Endothelial cell (in vitro differentiated cells): ENCODE data around the gene TBC1D22A. TPM values are rescaled to one million over a fixed set of nuclear protein-coding genes. Genes with fewer than 3 reads are reported as not detected.

ENCODE experiments used
- DNase-seq: peaks from one replicate; pipeline ENCODE4 v3.0.0; 2021; ENCODE audit warnings: low spot score
- H3K27ac Mint-ChIP-seq: one replicate; pipeline ENCODE4 v1.8.0; 2021; ENCODE audit warnings: mixed read lengths, inconsistent platforms; ENCODE audit not compliant: unreplicated experiment
- H3K27me3 Mint-ChIP-seq: one replicate; pipeline ENCODE4 v1.8.0; 2021; ENCODE audit warnings: mild to moderate bottlenecking, moderate library complexity, mixed read lengths, inconsistent platforms; ENCODE audit not compliant: unreplicated experiment
- H3K36me3 Mint-ChIP-seq: one replicate; pipeline ENCODE4 v1.8.0; 2021; ENCODE audit warnings: mild to moderate bottlenecking, low read depth, mixed read lengths, inconsistent platforms; ENCODE audit not compliant: unreplicated experiment
- H3K4me1 Mint-ChIP-seq: one replicate; pipeline ENCODE4 v1.8.0; 2021; ENCODE audit warnings: mild to moderate bottlenecking, mixed read lengths, inconsistent platforms; ENCODE audit not compliant: unreplicated experiment
- H3K4me3 Mint-ChIP-seq: one replicate; pipeline ENCODE4 v1.8.0; 2021; ENCODE audit warnings: mild to moderate bottlenecking, mixed read lengths, inconsistent platforms; ENCODE audit not compliant: unreplicated experiment
- H3K9me3 Mint-ChIP-seq: one replicate; pipeline ENCODE4 v1.8.0; 2021; ENCODE audit warnings: mixed read lengths, inconsistent platforms; ENCODE audit not compliant: unreplicated experiment
- CTCF ChIP-seq: fragments of 200-600 bp; sonication (generic); IDR thresholded peaks from one replicate; pipeline ENCODE4 v1.5.0; 2021; ENCODE audit warnings: antibody characterized with exemption; ENCODE audit not compliant: unreplicated experiment
- total RNA-seq: library from RNA; stranded (reverse); fragmentation: NEBNext Ultra II Directional; extraction: Animal tissue kit (Norgen Biotek cat#: 25700); gene quantifications from one replicate; pipeline ENCODE4 v1.2.1, GENCODE V29; 2021; ENCODE audit not compliant: unreplicated experiment

TBC1D22A gene
- total RNA-seq, 1 donor from 2014 or later: 25.3 TPM

GRCh38 chr22:46947516-46948257 is 185.2 kb downstream of the TBC1D22A start:
- no peak for DNase-seq
- Mint-ChIP-seq H3K27ac (peak overlapping the region; percentile 53), H3K36me3 (peaks cover 21% of the 10 kb centered on the region), H3K27me3 (no peaks in the 10 kb centered on the region), H3K4me1 (peaks cover 6% of the 10 kb centered on the region), H3K4me3 (no peak overlapping the region), H3K9me3 (peaks cover 4% of the 10 kb centered on the region)
- no peak for TF ChIP-seq CTCF

GRCh38 chr22:46948411-46949144 is 186.1 kb downstream of the TBC1D22A start:
- Mint-ChIP-seq H3K4me1 (peaks cover 3% of the 10 kb centered on the region), H3K4me3 (no peak overlapping the region), H3K27me3 (no peaks in the 10 kb centered on the region), H3K9me3 (peaks cover 4% of the 10 kb centered on the region), H3K27ac (no peak overlapping the region), H3K36me3 (peaks cover 21% of the 10 kb centered on the region)
- TF ChIP-seq CTCF: no peak
- DNase-seq: no peak

GRCh38 chr22:46951350-46951749 is 188.9 kb downstream of the TBC1D22A start:
- TF ChIP-seq CTCF: no peak
- Mint-ChIP-seq H3K27ac (no peak overlapping the region), H3K4me1 (peaks cover 3% of the 10 kb centered on the region), H3K27me3 (peaks cover under 1% of the 10 kb centered on the region), H3K36me3 (peaks cover 21% of the 10 kb centered on the region), H3K9me3 (peaks cover 4% of the 10 kb centered on the region), H3K4me3 (no peak overlapping the region)
- no peak for DNase-seq

- H3K4me1 Mint-ChIP-seq: peaks cover 8% of the 10 kb centered on the region
- no peak overlapping the region for H3K27ac Mint-ChIP-seq
- DNase-seq: no peak
- TF ChIP-seq CTCF: no peak
- no peak overlapping the region for H3K4me3 Mint-ChIP-seq
- peaks cover 23% of the 10 kb centered on the region for H3K36me3 Mint-ChIP-seq
- H3K9me3 Mint-ChIP-seq: peaks cover 4% of the 10 kb centered on the region
- H3K27me3 Mint-ChIP-seq: peaks cover 5% of the 10 kb centered on the region
Measured at GRCh38 chr22:46951973-46952372, 189.5 kb downstream of the TBC1D22A start.
